Sigmoid colon (tissue), 4 donors: ENCODE results near the gene NTNG1.

Experiments used
- POLR2A ChIP-seq, 2 donors: fragments of 450-650 bp; IDR thresholded peaks; one replicate each; pipeline ENCODE4 v1.6.1; 2016; ENCODE audit warnings: antibody characterized with exemption in 2 of 2, mild to moderate bottlenecking in 2 of 2, moderate library complexity in 2 of 2
- POLR2AphosphoS5 ChIP-seq, 4 donors: sonication (generic); formaldehyde crosslinking; IDR thresholded peaks; one replicate each; pipeline ENCODE4 v1.6.1; 2017; ENCODE audit warnings: antibody characterized with exemption in 4 of 4
- TF ChIP-seq, protein P1 (sequence below), 4 experiments: fragments of 450-650 bp in 3 of 4; fragments of 200-600 bp in 1 of 4; IDR thresholded peaks; one replicate each; pipeline ENCODE4 v1.5.1; 2016 to 2019; ENCODE audit warnings: antibody characterized with exemption in 4 of 4, mild to moderate bottlenecking in 3 of 4, moderate library complexity in 2 of 4

DNA sequence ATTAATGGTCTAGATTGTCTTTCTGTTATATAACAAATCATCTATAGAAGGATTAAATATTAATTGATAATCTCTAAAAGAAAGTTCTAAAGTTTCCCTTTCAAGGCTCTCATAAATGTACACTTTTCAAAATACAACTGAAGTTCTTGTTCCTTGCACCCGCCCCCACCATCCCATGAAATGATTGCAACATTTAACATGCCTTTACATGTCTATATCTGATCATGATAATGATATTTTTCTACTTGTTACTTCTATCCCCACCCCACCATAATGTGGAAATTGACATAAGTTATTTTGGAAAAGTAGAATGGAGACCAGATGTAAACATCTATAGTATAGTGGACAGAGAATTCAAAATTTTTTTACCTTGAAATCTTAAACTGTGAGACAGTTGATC, 186.6 kb downstream of the NTNG1 start:
- TF ChIP-seq POLR2AphosphoS5 (IDR thresholded peaks at IDR 0.05) (no peak), POLR2A (IDR thresholded peaks at IDR 0.05) (no peak)
- TF ChIP-seq, protein P1, sequence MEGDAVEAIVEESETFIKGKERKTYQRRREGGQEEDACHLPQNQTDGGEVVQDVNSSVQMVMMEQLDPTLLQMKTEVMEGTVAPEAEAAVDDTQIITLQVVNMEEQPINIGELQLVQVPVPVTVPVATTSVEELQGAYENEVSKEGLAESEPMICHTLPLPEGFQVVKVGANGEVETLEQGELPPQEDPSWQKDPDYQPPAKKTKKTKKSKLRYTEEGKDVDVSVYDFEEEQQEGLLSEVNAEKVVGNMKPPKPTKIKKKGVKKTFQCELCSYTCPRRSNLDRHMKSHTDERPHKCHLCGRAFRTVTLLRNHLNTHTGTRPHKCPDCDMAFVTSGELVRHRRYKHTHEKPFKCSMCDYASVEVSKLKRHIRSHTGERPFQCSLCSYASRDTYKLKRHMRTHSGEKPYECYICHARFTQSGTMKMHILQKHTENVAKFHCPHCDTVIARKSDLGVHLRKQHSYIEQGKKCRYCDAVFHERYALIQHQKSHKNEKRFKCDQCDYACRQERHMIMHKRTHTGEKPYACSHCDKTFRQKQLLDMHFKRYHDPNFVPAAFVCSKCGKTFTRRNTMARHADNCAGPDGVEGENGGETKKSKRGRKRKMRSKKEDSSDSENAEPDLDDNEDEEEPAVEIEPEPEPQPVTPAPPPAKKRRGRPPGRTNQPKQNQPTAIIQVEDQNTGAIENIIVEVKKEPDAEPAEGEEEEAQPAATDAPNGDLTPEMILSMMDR (IDR thresholded peaks at IDR 0.05) = no peak
